Measurements from ENCODE around the gene PCDHGC3. TPM values are rescaled to one million over a fixed set of nuclear protein-coding genes. Genes with fewer than 3 reads are reported as not detected.

PCDHGC3 gene
- total and polyA plus RNA-seq, 2 of the 13 experiments (the other 11 are each of a cell fraction or from before 2014, with no cell fraction given), result 0.20 to 0.30 TPM

DNA sequence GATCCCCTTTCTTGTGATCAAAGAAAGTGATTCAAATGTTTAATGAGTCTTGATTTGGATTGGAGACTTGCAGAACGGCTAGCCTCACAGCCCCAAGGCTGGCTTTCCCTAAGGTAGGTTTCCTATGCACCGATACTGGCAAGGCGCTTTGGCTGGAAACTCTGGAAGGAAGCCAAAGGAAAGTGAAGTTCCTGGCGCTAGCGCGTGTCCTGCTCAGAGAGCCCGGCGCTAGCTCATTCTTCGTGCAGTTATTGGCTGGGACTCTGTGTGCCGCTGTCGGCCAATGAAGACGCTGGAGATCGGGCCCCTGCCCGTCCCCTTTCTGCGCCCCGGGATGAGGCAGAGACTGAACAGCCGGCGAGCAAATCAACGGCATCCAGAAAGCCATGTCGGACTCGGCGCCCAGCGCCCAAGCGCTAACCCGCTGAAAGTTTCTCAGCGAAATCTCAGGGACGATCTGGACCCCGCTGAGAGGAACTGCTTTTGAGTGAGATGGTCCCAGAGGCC, at the start of gene PCDHGC3 (continued):
- TF ChIP-seq ZNF292 (CRISPR knock-in tag; IDR thresholded peaks at IDR 0.05; ENCODE audit: borderline replicate concordance, low read depth) (no peak), ZNF484 (CRISPR knock-in tag; IDR thresholded peaks at IDR 0.05; ENCODE audit: borderline replicate concordance, low read depth) (no peak), FOXA1 (IDR thresholded peaks at IDR 0.05) (no peak), FOXA1 (CRISPR knock-in tag; IDR thresholded peaks at IDR 0.05) (no peak), STAG1 (CRISPR knock-in tag; IDR thresholded peaks at IDR 0.05) (peak; percentile 20), SMAD1 (CRISPR knock-in tag; IDR thresholded peaks at IDR 0.05; ENCODE audit: borderline replicate concordance, low read depth) (no peak), MTA1 (CRISPR knock-in tag; IDR thresholded peaks at IDR 0.05; ENCODE audit: borderline replicate concordance) (no peak)
- TF ChIP-seq, protein P1, sequence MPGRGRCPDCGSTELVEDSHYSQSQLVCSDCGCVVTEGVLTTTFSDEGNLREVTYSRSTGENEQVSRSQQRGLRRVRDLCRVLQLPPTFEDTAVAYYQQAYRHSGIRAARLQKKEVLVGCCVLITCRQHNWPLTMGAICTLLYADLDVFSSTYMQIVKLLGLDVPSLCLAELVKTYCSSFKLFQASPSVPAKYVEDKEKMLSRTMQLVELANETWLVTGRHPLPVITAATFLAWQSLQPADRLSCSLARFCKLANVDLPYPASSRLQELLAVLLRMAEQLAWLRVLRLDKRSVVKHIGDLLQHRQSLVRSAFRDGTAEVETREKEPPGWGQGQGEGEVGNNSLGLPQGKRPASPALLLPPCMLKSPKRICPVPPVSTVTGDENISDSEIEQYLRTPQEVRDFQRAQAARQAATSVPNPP (CRISPR knock-in tag; IDR thresholded peaks at IDR 0.05), result no peak
- TF ChIP-seq, protein P2, sequence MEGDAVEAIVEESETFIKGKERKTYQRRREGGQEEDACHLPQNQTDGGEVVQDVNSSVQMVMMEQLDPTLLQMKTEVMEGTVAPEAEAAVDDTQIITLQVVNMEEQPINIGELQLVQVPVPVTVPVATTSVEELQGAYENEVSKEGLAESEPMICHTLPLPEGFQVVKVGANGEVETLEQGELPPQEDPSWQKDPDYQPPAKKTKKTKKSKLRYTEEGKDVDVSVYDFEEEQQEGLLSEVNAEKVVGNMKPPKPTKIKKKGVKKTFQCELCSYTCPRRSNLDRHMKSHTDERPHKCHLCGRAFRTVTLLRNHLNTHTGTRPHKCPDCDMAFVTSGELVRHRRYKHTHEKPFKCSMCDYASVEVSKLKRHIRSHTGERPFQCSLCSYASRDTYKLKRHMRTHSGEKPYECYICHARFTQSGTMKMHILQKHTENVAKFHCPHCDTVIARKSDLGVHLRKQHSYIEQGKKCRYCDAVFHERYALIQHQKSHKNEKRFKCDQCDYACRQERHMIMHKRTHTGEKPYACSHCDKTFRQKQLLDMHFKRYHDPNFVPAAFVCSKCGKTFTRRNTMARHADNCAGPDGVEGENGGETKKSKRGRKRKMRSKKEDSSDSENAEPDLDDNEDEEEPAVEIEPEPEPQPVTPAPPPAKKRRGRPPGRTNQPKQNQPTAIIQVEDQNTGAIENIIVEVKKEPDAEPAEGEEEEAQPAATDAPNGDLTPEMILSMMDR (CRISPR knock-in tag; IDR thresholded peaks at IDR 0.05), result peak; percentile 56
- TF ChIP-seq, protein P3, sequence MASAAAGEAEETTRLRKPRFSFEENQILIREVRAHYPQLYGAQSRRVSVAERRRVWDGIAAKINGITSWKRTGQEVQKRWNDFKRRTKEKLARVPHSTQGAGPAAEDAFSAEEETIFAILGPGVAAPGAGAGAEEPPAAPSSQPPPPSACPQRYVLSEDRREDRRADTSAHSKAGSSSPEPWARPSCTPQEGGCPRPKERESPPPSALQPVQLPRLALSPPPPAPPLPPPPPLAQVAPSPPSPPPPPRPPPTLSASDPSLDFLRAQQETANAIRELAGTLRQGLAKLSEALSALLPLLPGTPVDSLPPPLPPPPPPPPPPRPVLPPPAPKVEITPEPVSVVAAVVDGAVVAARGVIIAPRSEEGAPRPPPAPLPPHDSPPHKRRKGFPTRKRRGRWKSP (CRISPR knock-in tag; IDR thresholded peaks at IDR 0.05), result peak; percentile 99
